NOMO-1 treated with DMSO at 0.1 percent for 48 hours (cell line): Measurements from ENCODE around the gene TP53.
"Not testable (repeated sequence)": the region's sequence is repeated elsewhere in the genome, so short reads cannot be mapped to it uniquely, and the experiment has no call there.

Experiments used
- DNase-seq: peaks from one replicate; lab custom pipeline; 2025; ENCODE audit not compliant: unreplicated experiment; lab: John Stamatoyannopoulos, UW

TP53 gene

GRCh38 chr17:7676533-7676932, 10.8 kb downstream of the TP53 start:
- no peak for DNase-seq

GRCh38 chr17:7674934-7675333, 12.4 kb downstream of the TP53 start:
- DNase-seq = no peak

- peak; percentile 19 for DNase-seq
Observed at GRCh38 chr17:7673239-7673638, 14.1 kb downstream of the TP53 start.

GRCh38 chr17:7668482-7668881, 18.8 kb downstream of the TP53 start:
- DNase-seq = no peak

- DNase-seq = no peak
Observed at GRCh38 chr17:7667656-7668406, 19.5 kb downstream of the TP53 start.

- no peak for DNase-seq
Observed at GRCh38 chr17:7656958-7657609, 30.2 kb downstream of the TP53 start.

- DNase-seq = no peak
Observed at GRCh38 chr17:7655541-7655840, 31.8 kb downstream of the TP53 start.

- DNase-seq = no peak
Observed at GRCh38 chr17:7654832-7655540, 32.3 kb downstream of the TP53 start.

- DNase-seq = no peak
Observed at GRCh38 chr17:7652388-7653356, 34.6 kb downstream of the TP53 start.

GRCh38 chr17:7651665-7652387, 35.5 kb downstream of the TP53 start:
- no peak for DNase-seq

GRCh38 chr17:7651097-7651664, 36.1 kb downstream of the TP53 start:
- no peak for DNase-seq

- DNase-seq = peak; percentile 47
Observed at GRCh38 chr17:7650509-7651096, 36.7 kb downstream of the TP53 start, which contains the start of gene ATP1B2. ATP1B2 (plus strand) TSS chr17:7650926; CDS start chr17:7651519, 593 bp downstream.

- no peak for DNase-seq
Observed at GRCh38 chr17:7647018-7647417, 40.3 kb downstream of the TP53 start.

- no peak for DNase-seq
Observed at GRCh38 chr17:7646457-7646856, 40.8 kb downstream of the TP53 start.

- peak; percentile 97 for DNase-seq
Observed at GRCh38 chr17:7644775-7645174, 42.5 kb downstream of the TP53 start.

GRCh38 chr17:7641635-7642034, 45.7 kb downstream of the TP53 start:
- DNase-seq = not testable (repeated sequence)

GRCh38 chr17:7640783-7641182, 46.5 kb downstream of the TP53 start:
- DNase-seq = no peak

- DNase-seq = no peak
Observed at GRCh38 chr17:7636163-7636562, 51.1 kb downstream of the TP53 start.

GRCh38 chr17:7634384-7634783, 52.9 kb downstream of the TP53 start:
- peak; percentile 21 for DNase-seq

GRCh38 chr17:7633093-7633492, 54.2 kb downstream of the TP53 start:
- no peak for DNase-seq
